ENCODE measurements around the gene SLFNL1. TPM values are rescaled to one million over a fixed set of nuclear protein-coding genes. Genes with fewer than 3 reads are reported as not detected.
A peak's percentile ranks its signal among the peaks of the same experiment; 100 is the strongest.

The SLFNL1 gene
- total RNA-seq, 1 experiment from 2014 or later = 0.18 TPM

GRCh38 chr1:41025979-41026819 is 4.7 kb upstream of the SLFNL1 start:
- Mint-ChIP-seq H3K36me3 (ENCODE audit: insufficient read depth, unreplicated experiment) (peaks cover 67% of the 10 kb centered on the region), H3K27me3 (ENCODE audit: insufficient read depth, unreplicated experiment) (no peaks in the 10 kb centered on the region)

GRCh38 chr1:41024953-41025352 is 3.4 kb upstream of the SLFNL1 start:
- Histone ChIP-seq H3K4me1 (no peaks in the 10 kb centered on the region), H3K4me3 (ENCODE audit: low read depth, low read length) (no peak overlapping the region), H3K27me3 (replicated peaks; ENCODE audit: control insufficient read depth, insufficient read depth, low read length) (no peaks in the 10 kb centered on the region), H3K9me3 (no peaks in the 10 kb centered on the region), H3K36me3 (ENCODE audit: control insufficient read depth, insufficient read depth, low read length) (peaks cover 1% of the 10 kb centered on the region; the same call in 1 of the 2 replicates)
- Mint-ChIP-seq H3K27ac (ENCODE audit: unreplicated experiment) (peak overlapping the region; percentile 50), H3K4me3 (ENCODE audit: unreplicated experiment) (no peak overlapping the region), H3K9me3 (ENCODE audit: unreplicated experiment) (no peaks in the 10 kb centered on the region), H3K4me1 (ENCODE audit: low read depth, unreplicated experiment) (peaks cover 7% of the 10 kb centered on the region), H3K27me3 (ENCODE audit: insufficient read depth, unreplicated experiment) (no peaks in the 10 kb centered on the region), H3K36me3 (ENCODE audit: insufficient read depth, unreplicated experiment) (peaks cover 79% of the 10 kb centered on the region)
- POLR2A ChIA-PET = no interaction called here
- no peak for DNase-seq
- TF ChIP-seq CTCF (IDR thresholded peaks at IDR 0.05; ENCODE audit: insufficient read depth in 1 of 2, low read depth in 1 of 2, low read length in 1 of 2, severe bottlenecking in 1 of 2, unreplicated experiment in 1 of 2) = no peak
- CTCF ChIA-PET = interaction anchor here (2.5 kb wide), 1 partner anchor 98 kb away, joined by 12 read pairs; no protein-coding TSS in a partner anchor
- intact Hi-C loops (cut with micrococcal nuclease; ENCODE audit: unreplicated experiment) = loop anchor here (5.0 kb wide), 1 partner anchor 97 kb away; no protein-coding TSS in a partner anchor
- no TSS peak for BruUV-seq (replicated peaks)

More at GRCh38 chr1:41025979-41026819, 4.7 kb upstream of the SLFNL1 start:
- Histone ChIP-seq H3K9me3 (no peaks in the 10 kb centered on the region), H3K4me1 (no peaks in the 10 kb centered on the region), H3K27me3 (replicated peaks; ENCODE audit: control insufficient read depth, insufficient read depth, low read length) (no peaks in the 10 kb centered on the region), H3K36me3 (ENCODE audit: control insufficient read depth, insufficient read depth, low read length) (peaks cover 1% of the 10 kb centered on the region; the same call in 1 of the 2 replicates), H3K4me3 (ENCODE audit: low read depth, low read length) (no peak overlapping the region)
- CTCF ChIA-PET = no interaction called here
- POLR2A ChIA-PET = no interaction called here
- Mint-ChIP-seq H3K9me3 (ENCODE audit: unreplicated experiment) (no peaks in the 10 kb centered on the region), H3K4me1 (ENCODE audit: low read depth, unreplicated experiment) (peaks cover 7% of the 10 kb centered on the region), H3K4me3 (ENCODE audit: unreplicated experiment) (peak overlapping the region; percentile 47), H3K27ac (ENCODE audit: unreplicated experiment) (no peak overlapping the region)
- intact Hi-C loops (cut with micrococcal nuclease; ENCODE audit: unreplicated experiment) = loop anchor here (5.0 kb wide), 1 partner anchor 96 kb away; no protein-coding TSS in a partner anchor
- BruUV-seq (replicated peaks) = no TSS peak
- TF ChIP-seq CTCF (IDR thresholded peaks at IDR 0.05; ENCODE audit: insufficient read depth in 1 of 2, low read depth in 1 of 2, low read length in 1 of 2, severe bottlenecking in 1 of 2, unreplicated experiment in 1 of 2) = no peak
- no peak for DNase-seq

GRCh38 chr1:41023279-41023990 is 1.9 kb upstream of the SLFNL1 start:
- CTCF ChIA-PET = interaction anchor here (2.5 kb wide), 1 partner anchor 100 kb away, joined by 12 read pairs; no protein-coding TSS in a partner anchor
- DNase-seq = peak in 1 of 2 experiments; percentile 28
- POLR2A ChIA-PET = no interaction called here

More at GRCh38 chr1:41023279-41023990, 1.9 kb upstream of the SLFNL1 start:
- peaks cover 7% of the 10 kb centered on the region for H3K4me1 Mint-ChIP-seq (ENCODE audit: low read depth, unreplicated experiment)
- no peaks in the 10 kb centered on the region for H3K9me3 ChIP-seq
- no peak overlapping the region for H3K4me3 ChIP-seq (ENCODE audit: low read depth, low read length)
- intact Hi-C loops (cut with micrococcal nuclease; ENCODE audit: unreplicated experiment) = no loop called here
- no peaks in the 10 kb centered on the region for H3K27me3 Mint-ChIP-seq (ENCODE audit: insufficient read depth, unreplicated experiment)
- peaks cover 1% of the 10 kb centered on the region; the same call in 1 of the 2 replicates for H3K36me3 ChIP-seq (ENCODE audit: control insufficient read depth, insufficient read depth, low read length)
- no peaks in the 10 kb centered on the region for H3K4me1 ChIP-seq
- H3K27me3 ChIP-seq (replicated peaks; ENCODE audit: control insufficient read depth, insufficient read depth, low read length) = no peaks in the 10 kb centered on the region
- TF ChIP-seq CTCF (IDR thresholded peaks at IDR 0.05; ENCODE audit: insufficient read depth in 1 of 2, low read depth in 1 of 2, low read length in 1 of 2, severe bottlenecking in 1 of 2, unreplicated experiment in 1 of 2) = peak; percentile 15 to 30
- peaks cover 79% of the 10 kb centered on the region for H3K36me3 Mint-ChIP-seq (ENCODE audit: insufficient read depth, unreplicated experiment)
- H3K27ac Mint-ChIP-seq (ENCODE audit: unreplicated experiment) = peak overlapping the region; percentile 82
- peak overlapping the region; percentile 45 for H3K4me3 Mint-ChIP-seq (ENCODE audit: unreplicated experiment)
- H3K9me3 Mint-ChIP-seq (ENCODE audit: unreplicated experiment) = no peaks in the 10 kb centered on the region
- BruUV-seq (replicated peaks) = no TSS peak

Measured in Caco-2 (cell line).